HG03095 (cell line): ENCODE measurements around the gene HS6ST3.
"Not testable (repeated sequence)": the region's sequence is repeated elsewhere in the genome, so short reads cannot be mapped to it uniquely, and the experiment has no call there.

Experiments
- ATAC-seq: cut with Tn5 transposase; IDR thresholded peaks from one replicate; pipeline ENCODE4 v1.9.1; 2021; ENCODE audit warnings: moderate library complexity; ENCODE audit not compliant: unreplicated experiment

HS6ST3 gene

GRCh38 chr13:96422002-96422401 is 332.1 kb downstream of the HS6ST3 start:
- ATAC-seq, result no peak

DNA sequence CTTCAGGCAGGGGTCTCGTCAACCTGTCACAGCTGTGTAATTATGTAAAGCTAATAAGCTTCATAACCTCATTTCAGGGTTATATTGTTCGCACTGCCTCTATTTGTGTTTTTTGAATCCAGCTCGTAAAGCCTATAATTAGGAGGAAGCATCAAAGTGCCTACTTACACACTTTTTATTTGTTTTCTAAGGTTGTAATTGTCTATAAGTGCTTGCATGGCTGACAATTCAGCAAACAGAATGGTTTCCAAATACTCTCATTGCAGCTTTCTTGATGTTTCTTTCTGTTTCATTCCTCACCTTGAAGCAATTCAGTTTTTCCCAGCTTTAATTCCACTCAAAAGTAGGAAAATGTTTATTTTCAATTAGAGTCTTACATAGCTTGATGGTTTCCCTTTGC is 336.3 kb downstream of the HS6ST3 start:
- no peak for ATAC-seq

GRCh38 chr13:96428911-96429310 is 339.0 kb downstream of the HS6ST3 start:
- ATAC-seq, result no peak

- no peak for ATAC-seq
Observed at GRCh38 chr13:96431044-96431581, 341.2 kb downstream of the HS6ST3 start.

DNA sequence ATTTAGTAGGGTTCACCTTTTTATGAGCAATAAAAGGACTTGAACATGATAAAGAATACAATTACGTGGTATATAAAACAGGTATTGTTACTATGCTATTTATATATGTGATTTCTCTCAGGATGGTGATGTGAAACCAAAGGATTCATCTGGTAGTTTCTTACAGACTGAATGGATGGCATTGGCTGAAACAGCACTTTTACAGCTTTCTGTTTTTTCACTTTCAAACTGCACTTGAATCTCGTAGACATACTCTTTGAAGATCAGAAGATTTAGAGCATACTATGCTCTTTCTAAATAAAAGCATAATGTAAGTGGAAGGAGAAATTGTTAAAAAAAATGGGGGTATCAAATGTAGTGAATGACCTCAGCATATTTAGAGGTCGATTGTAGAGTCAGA is 354.8 kb downstream of the HS6ST3 start:
- no peak for ATAC-seq

DNA sequence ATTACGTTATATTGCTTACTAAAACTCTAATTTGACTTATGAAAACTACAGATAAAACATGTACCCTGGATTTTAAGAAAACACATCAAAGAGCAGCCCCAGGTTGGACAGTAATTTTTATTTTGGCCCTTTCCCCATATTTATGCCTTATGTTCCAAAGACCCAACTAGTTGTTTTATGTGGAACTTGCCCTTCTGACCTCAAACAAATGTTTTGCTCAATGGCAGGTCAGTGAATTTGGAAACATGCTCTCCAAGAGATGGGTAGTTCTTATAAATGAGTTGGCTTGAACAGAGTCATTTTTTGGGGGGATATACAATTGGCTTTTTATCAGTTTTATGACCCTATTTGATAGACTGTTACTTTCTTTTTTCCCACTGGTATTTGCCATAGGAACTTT is 360.0 kb downstream of the HS6ST3 start:
- ATAC-seq, result no peak

- ATAC-seq, result no peak
Observed at GRCh38 chr13:96450326-96451020, 360.6 kb downstream of the HS6ST3 start.

- ATAC-seq, result no peak
Observed at GRCh38 chr13:96454466-96454865, 364.6 kb downstream of the HS6ST3 start.

DNA sequence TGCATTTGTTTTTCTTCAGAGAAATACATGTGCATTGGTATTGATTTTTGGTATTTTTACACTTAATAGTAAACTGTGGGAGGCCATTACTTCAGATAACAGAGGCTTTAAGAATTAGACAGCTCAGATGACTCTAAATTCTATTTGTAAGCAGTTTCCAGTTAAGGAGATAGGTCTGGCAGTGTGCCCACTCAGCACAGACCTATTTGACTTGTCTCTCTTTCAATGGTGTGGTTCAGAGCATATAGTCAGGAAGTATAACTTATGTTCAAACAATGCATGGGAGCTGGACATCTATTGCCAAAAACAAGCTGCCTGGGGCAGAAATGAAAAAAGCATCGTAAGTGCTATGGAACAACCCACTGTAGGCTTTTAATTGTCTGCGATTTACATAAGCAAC is 370.7 kb downstream of the HS6ST3 start:
- no peak for ATAC-seq

GRCh38 chr13:96473526-96474180 is 383.7 kb downstream of the HS6ST3 start:
- ATAC-seq, result no peak

DNA sequence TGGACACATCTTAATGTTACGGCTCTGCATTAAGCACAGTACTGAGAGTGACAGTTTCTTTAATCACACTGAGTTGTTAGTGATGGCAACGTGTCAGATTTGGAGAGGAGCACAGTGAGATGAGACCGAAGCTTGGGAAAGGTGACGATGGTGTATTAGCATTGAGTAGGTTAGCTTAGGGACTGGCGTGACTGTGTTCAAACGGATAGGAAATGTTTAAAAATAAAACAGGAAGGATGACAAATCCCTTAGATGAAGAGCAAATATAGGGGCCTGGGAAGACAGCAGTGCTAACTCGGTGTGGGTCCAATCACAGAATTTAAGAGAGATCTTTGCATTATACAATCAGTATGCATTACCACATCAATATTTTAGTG is 384.3 kb downstream of the HS6ST3 start:
- no peak for ATAC-seq

DNA sequence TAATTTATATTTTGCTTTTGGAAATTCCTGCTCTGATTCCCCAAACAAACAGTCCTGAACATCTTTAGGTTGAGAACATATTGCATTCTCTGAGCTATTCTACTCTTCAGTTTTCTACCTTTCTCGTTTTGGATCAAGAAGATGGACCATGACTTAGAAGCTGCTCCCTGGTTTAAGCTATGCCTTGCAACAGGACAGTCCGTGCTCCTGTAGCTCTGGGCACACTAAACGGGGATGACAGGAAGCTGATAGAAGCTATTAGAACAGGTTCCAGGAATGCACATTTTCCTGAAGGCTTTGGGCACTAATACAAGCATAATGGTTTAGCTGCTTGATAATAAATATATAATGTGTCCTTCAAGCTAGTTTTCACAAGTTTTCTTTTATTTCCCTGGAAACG is 385.2 kb downstream of the HS6ST3 start:
- no peak for ATAC-seq

DNA sequence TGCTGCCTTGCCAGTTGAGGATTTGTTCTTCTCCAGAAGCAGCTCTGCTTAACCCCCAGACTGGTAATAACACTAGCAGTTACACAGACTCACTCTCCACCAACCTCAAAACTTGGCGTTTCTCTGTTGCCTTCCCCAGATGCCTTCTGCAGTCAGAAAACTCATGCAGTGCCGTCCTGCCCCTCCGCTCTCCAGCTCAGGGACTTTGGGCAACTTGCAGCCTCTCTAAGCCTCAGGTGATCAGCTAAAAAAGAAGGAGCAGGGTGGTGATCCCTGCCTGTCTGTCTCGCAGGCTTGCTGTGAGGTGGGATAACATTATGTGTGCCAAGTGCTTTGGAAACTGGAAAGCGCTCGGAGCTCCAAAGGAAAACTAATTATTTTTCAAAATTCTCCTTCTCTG is 391.6 kb downstream of the HS6ST3 start:
- no peak for ATAC-seq

DNA sequence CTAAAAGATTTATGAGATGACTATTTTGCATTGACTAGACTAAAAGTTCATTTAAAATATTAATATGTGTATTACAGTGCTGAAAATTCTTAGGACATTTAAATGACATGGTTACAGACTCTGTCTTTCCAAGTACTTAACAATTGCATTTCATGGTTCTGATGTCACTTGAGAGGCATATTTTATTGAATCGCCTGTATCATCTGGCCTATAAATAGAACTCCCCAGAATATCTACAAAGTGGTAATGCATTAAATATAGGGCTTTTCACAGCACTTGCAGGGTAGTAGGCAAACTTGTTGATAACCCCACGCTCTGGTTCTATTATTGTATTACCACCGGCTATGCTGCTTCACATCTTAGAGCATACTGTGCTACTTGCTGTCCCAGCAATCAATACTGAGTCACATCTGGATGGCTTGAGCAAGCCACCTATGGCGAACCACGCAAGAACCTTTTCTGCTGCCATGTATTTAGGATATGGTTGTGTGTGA is 400.6 kb downstream of the HS6ST3 start:
- no peak for ATAC-seq

- ATAC-seq, result no peak
Observed at GRCh38 chr13:96491103-96491502, 401.2 kb downstream of the HS6ST3 start.

DNA sequence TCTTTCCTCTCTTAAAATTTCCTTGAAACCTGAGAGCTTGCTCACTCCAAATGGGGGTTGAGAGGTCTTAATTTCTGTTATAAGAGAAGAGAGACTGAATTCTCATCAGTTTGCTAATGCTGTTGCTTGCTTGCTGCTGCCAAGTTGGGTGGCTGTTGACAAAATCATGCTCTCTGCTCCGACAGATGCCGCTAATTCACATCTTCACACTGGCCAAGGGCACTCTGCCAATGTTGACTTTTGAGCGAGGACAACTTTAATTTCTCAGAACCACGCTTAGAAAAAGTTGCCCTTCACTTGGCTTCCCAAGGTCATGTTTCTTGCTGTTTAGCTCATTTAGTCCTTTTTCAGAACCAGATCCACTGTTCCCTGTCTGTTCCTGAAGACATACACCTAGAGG is 402.9 kb downstream of the HS6ST3 start:
- no peak for ATAC-seq

GRCh38 chr13:96499656-96500055 is 409.7 kb downstream of the HS6ST3 start:
- ATAC-seq, result no peak

GRCh38 chr13:96500953-96501352 is 411.0 kb downstream of the HS6ST3 start:
- no peak for ATAC-seq

DNA sequence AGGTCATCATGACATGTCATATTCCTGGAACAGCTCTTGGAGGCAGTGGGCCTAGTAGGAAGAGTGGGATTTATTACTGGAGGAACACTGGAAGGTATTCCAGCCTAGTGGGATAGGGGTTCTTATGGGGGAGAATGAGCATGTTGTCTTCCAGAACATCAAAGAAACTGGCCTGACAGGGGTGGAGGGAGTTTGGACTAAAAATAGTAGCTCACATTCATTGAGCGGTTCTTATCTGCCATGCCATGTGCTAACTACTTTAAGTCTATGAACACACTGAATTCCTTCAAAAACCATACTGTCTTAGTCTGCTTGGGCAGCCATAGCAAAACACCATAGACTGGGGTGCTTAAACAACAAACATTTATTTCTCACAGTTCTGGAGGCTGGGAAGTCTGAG is 413.6 kb downstream of the HS6ST3 start:
- ATAC-seq, result no peak

DNA sequence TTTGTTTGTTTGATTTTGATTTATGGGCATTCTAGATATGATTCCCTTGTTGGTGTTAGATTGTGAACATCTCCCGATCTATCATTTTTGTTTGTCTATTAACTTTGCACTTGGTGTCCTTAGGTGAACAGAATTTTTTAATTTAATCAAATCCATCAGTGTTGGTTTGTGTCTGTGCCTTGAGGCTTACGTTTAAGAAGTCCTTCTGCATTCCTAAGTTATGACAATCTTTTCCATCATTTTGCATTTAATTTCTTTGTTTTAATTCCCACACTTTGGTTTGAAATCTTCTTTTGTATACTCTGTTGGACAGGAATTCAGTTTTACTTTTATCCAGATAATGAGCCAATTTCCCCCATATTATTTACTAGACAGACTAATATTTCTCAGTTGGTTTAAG is 421.7 kb downstream of the HS6ST3 start:
- no peak for ATAC-seq

- ATAC-seq, result no peak
Observed at GRCh38 chr13:96519380-96519779, 429.5 kb downstream of the HS6ST3 start.

DNA sequence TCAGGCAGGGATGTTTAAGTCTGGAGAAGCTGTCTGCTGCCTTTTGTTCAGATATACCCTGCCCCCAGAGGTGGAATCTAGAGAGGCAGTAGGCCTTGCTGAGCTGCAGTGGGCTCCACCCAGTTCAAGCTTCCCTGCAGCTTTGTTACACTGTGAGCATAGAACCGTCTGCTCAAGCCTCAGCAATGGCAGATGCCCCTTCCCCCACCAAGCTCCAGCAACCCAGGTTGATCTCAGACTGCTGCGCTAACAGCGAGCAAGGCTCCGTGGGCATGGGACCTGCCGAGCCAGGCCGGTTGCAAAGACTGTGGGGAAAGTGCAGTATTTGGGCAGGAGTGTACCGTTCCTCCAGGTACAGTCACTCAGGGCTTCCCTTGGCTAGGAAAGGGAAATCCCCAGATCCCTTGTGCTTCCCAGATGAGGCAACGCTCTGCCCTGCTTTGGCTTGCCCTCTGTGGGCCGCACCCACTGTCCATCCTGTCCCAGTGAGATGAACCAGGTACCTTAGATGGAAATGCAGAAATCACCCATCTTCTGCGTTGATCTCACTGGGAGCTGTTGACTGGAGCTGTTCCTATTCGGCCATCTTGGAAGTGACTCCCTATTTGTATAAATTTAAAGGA is 434.6 kb downstream of the HS6ST3 start:
- not testable (repeated sequence) for ATAC-seq
